GM10248 (cell line): ENCODE measurements around the gene COL19A1.
"Not testable (repeated sequence)": the region's sequence is repeated elsewhere in the genome, so short reads cannot be mapped to it uniquely, and the experiment has no call there.

ENCODE experiments used
- CTCF ChIA-PET: fragments of 300-600 bp; sonication (Branson Sonifier 250); formaldehyde crosslinking; extraction: SDS; loops from one replicate; lab custom pipeline; 2021; ENCODE audit warnings: antibody characterized with exemption; lab: Yijun Ruan, JAX
- POLR2A ChIA-PET: fragments of 350-650 bp; sonication (Branson Sonifier 250); formaldehyde crosslinking; extraction: SDS; loops from one replicate; lab custom pipeline; 2020; ENCODE audit warnings: antibody characterized with exemption; lab: Yijun Ruan, JAX
- DNase-seq: peaks from one replicate; pipeline ENCODE4 v3.0.0; 2012; ENCODE audit errors: extremely low spot score
- CTCF ChIP-seq: IDR thresholded peaks from 2 replicates; pipeline ENCODE4 v1.5.1; 2012; ENCODE audit warnings: mild to moderate bottlenecking, low read depth; ENCODE audit errors: extremely low read depth, missing control alignments, control extremely low read depth

The COL19A1 gene

GRCh38 chr6:69820438-69820837, 45.9 kb upstream of the COL19A1 start:
- no peak for DNase-seq
- CTCF ChIA-PET, result interaction anchor here (1.7 to 3.2 kb wide), 2 partner anchors 13 to 23 kb away, joined by 3 to 12 read pairs; partner anchors contain the start of gene LMBRD1
- POLR2A ChIA-PET, result no interaction called here
- TF ChIP-seq CTCF, result no peak

- CTCF ChIA-PET, result interaction anchor here (0.6 to 1.6 kb wide), 4 partner anchors 10 to 32 kb away, joined by 3 to 4 read pairs (median 3); no protein-coding TSS in a partner anchor
- DNase-seq, POLR2A ChIA-PET: not testable (repeated sequence)
These were observed 42.0 kb upstream of the COL19A1 start for GRCh38 chr6:69824355-69824754.

- DNase-seq, result no peak
- POLR2A ChIA-PET, result no interaction called here
- TF ChIP-seq CTCF, result no peak
- CTCF ChIA-PET, result interaction anchor here (1.1 kb wide), 1 partner anchor 14 kb away, joined by 3 read pairs; no protein-coding TSS in a partner anchor
These were observed 40.5 kb upstream of the COL19A1 start for GRCh38 chr6:69825904-69826303.

GRCh38 chr6:69827276-69827893, 39.0 kb upstream of the COL19A1 start:
- ChIA-PET POLR2A (no interaction called here), CTCF (no interaction called here)

GRCh38 chr6:69832558-69832957, 33.8 kb upstream of the COL19A1 start:
- no peak for TF ChIP-seq CTCF
- POLR2A ChIA-PET, result no interaction called here
- DNase-seq, result no peak
- CTCF ChIA-PET, result interaction anchor here (0.9 to 1.1 kb wide), 3 partner anchors 10 to 276 kb away, joined by 3 read pairs; no protein-coding TSS in a partner anchor

More at GRCh38 chr6:69827276-69827893, 39.0 kb upstream of the COL19A1 start:
- DNase-seq, result no peak
- TF ChIP-seq CTCF, result no peak

- peak; percentile 88 for TF ChIP-seq CTCF
- CTCF ChIA-PET, result interaction anchor here (1.0 to 2.6 kb wide), 5 partner anchors 21 to 331 kb away, joined by 3 to 17 read pairs (median 6); partner anchors contain the start of gene COL19A1
- peak; percentile 23 for DNase-seq
- POLR2A ChIA-PET, result no interaction called here
These were observed 30.8 kb upstream of the COL19A1 start for GRCh38 chr6:69835414-69836179.
